GM19328 (cell line): Measurements from ENCODE around the gene PTGDR2.

Source experiments
- ATAC-seq: cut with Tn5 transposase; IDR thresholded peaks from one replicate; pipeline ENCODE4 v1.9.1; 2021; ENCODE audit warnings: mild to moderate bottlenecking, moderate library complexity; ENCODE audit not compliant: unreplicated experiment

PTGDR2 gene

DNA sequence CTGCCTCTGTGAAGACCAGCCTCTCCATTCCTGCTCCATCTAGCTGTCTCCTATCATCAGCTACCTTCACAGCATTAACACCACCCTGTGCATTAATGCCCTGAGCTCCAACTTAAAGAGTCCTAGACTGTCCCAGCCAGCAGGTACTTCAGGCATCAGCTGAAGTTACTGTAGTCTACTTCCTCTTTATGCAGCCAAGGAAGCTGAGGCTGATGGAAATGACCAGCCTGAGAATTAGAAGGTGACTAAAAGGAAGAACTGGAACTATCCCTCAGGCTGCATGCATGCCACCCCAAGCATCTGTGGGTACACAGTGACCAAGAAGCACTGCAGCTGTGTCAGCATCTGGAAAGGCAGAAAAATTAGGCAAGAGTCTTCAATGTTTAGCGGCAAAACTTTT is 42.4 kb downstream of the PTGDR2 start:
- no peak for ATAC-seq

DNA sequence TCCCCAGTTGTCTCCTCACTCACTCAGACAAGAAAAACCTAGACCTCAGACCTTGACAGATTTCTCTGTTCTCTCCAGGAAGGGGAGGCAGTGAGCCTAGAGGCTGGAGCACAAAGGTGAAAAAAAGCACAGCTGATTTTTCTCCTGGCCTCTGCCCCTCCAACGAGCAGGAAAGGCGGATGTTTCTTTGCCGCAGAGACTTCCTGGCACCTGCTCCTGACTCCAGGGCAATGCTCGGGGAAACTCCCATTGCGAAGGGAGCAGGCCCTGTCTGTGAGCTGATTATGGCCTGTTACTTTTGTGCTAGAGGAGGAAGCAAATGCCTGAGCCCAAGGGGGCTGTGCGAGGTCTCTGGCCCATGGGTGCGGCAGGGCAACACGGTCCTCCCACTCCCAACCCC is 45.2 kb downstream of the PTGDR2 start:
- no peak for ATAC-seq

DNA sequence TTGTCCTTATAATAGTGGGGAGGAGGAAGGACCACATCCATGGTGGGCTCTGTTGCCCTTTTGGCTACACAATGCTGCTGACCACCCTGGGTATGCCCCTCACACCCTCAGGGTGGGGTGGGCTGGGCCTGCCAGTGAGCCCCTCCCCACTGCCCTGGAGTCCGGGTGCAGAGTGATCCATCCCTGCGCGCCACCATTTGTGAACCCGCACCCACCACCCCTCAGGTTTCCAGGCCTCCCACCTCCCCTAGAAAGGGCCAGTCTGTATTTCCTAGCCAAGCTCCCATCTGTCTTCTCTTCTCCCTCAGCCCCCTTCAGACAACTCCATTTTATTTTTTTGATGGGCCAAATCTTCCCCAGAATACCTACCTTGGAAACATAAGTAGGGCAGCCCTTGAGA is 45.6 kb downstream of the PTGDR2 start:
- no peak for ATAC-seq

DNA sequence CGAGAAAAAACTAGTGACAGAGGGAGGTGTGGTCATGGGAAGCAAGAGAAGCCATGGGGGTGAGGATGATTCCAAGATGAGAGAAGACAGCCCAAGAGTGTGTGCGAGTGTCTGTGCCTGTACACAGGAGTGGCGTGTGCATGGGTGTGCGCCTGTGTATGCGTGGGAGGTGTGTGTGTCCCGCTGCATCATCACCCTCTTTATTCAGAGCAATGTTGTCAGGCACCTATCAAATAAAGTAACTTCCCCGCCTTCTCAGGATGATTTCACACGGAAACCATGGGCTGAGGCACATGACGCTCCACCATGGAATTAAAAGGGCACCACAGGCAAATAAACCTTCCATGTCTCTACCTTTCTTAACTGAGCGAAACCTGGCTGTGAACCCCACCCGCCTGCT is 46.1 kb downstream of the PTGDR2 start:
- no peak for ATAC-seq

DNA sequence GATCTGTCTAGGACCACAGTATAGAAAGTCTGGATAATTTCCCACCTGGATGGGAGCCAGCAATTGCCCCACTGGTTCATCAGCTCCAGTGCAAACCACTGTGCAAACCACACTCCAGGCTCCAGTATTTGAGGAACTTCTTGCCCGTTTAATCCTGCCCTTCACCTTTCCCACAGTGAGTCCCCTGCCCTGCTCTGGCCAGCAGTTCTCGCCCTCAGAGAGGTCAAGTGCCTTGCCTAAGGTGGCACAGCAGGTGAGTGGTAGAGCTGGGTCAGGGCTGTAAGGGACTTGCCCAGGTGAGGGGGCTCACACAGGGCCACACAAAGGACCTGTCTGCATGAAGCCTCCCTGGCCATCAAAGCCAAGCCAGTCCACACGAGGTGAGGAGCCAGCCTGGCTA is 46.5 kb downstream of the PTGDR2 start:
- no peak for ATAC-seq

DNA sequence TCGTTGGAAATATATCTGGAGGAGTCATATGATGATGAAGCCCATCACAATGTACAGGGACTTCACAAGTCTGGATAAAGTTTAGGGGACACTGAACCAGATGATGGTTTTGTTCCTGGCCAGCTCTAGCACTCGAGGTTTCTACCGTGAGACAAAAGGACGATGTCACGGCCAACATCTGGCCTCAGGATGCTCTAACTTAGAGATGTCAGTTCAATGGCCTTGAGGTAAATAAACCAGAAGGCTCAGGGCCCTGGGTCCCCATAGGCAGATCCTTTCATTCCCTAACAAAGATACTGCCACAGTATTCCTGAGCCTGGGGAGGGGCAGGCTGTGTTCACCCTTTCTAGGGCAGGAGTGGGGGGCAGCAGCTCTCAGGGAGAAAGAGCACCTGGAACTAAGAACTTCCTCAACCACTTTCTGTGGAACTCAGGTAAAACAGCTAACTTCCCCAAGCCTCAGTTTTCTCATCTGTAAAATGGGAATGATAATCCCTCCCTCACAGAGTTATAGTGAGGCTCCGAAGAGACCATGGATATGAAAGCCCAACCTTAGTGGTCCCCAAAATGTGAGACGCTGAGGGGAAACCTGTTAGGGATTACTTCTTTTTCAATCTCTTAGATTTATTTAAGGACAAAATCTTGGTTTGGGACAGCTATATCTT is 52.3 kb downstream of the PTGDR2 start:
- ATAC-seq: no peak

DNA sequence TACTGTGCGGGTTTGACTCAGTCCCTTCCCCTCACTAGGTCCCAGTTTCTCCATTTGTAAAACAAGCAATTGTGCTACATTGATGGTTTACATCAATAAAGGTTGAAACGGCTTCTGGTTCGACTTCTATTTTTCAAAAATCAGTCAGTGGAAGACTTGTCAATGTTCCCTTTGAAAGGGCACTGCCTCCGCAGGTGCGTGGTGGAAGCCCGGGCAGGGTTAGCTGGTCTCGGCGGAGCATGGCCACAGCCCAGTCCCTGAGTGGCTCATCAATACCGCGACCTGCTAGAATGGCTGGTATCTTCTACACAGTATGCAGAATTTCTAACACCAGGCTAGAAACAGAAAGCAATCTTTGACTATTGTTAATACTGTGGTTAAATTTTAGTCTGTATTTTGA is 54.6 kb downstream of the PTGDR2 start:
- no peak for ATAC-seq
